DOHH2 (cell line): ENCODE results near the gene CLIP2.

ENCODE experiments used
- CTCF ChIP-seq: fragments of 200-600 bp; sonication (generic); IDR thresholded peaks from one replicate; pipeline ENCODE4 v1.5.1; 2014; ENCODE audit warnings: antibody characterized with exemption, mild to moderate bottlenecking, low read depth, low read length; ENCODE audit not compliant: poor library complexity, severe bottlenecking
- EZH2phosphoT487 ChIP-seq: fragments of 200-600 bp; sonication (generic); IDR thresholded peaks from 2 replicates; pipeline ENCODE4 v1.6.1; 2017; ENCODE audit warnings: borderline replicate concordance, mild to moderate bottlenecking, antibody characterized with exemption, low read length, moderate library complexity, mixed read lengths

GRCh38 chr7:74284781-74285259, 4.4 kb upstream of the CLIP2 start:
- TF ChIP-seq CTCF (no peak), EZH2phosphoT487 (no peak)
